Stimulated activated CD8-positive, alpha-beta memory T cell treated with anti-CD3 and anti-CD28 coated beads, Interleukin-4, amount 100 ng/mL, for 1 hour (primary cell): Measurements from ENCODE around the gene BHLHA9.
"Not testable (repeated sequence)": the region's sequence is repeated elsewhere in the genome, so short reads cannot be mapped to it uniquely, and the experiment has no call there.

ENCODE experiments used
- DNase-seq, 2 donors: peaks; one replicate each; pipeline ENCODE4 v3.0.0-alpha.2; 2020; ENCODE audit warnings: low read depth in 2 of 2, low spot score in 1 of 2

The BHLHA9 gene

GRCh38 chr17:1299552-1300370 is 29.5 kb downstream of the BHLHA9 start:
- no peak for DNase-seq

- no peak for DNase-seq
Observed at GRCh38 chr17:1300371-1300905, 30.2 kb downstream of the BHLHA9 start.

- DNase-seq = no peak
Observed at GRCh38 chr17:1301546-1301945, 31.3 kb downstream of the BHLHA9 start.

- no peak for DNase-seq
Observed at GRCh38 chr17:1302761-1303160, 32.5 kb downstream of the BHLHA9 start.

- no peak for DNase-seq
Observed at GRCh38 chr17:1304522-1304921, 34.3 kb downstream of the BHLHA9 start.

GRCh38 chr17:1304962-1305563 is 34.8 kb downstream of the BHLHA9 start:
- no peak for DNase-seq

- DNase-seq = not testable (repeated sequence)
Observed at GRCh38 chr17:1307829-1308228, 37.6 kb downstream of the BHLHA9 start.

- DNase-seq = no peak
Observed at GRCh38 chr17:1312261-1312870, 42.1 kb downstream of the BHLHA9 start.

GRCh38 chr17:1313270-1314005 is 43.2 kb downstream of the BHLHA9 start:
- DNase-seq = no peak

- DNase-seq = no peak
Observed at GRCh38 chr17:1315409-1315808, 45.2 kb downstream of the BHLHA9 start.

- DNase-seq = no peak
Observed at GRCh38 chr17:1315891-1316403, 45.7 kb downstream of the BHLHA9 start.
